Adipocyte (in vitro differentiated cells): ENCODE results near the gene KERA.
A peak's percentile ranks its signal among the peaks of the same experiment; 100 is the strongest.

Experiments used
- DNase-seq: peaks from one replicate; pipeline ENCODE4 v3.0.0-alpha.2; 2015; ENCODE audit warnings: low read depth
- H3K27me3 ChIP-seq: replicated peaks from 2 replicates; pipeline ENCODE4 v1.7.0; 2013; ENCODE audit warnings: mild to moderate bottlenecking, low read length, moderate library complexity; ENCODE audit not compliant: control insufficient read depth, insufficient read depth
- H3K36me3 ChIP-seq: 2 replicates; pipeline ENCODE4 v1.7.0; 2013; ENCODE audit warnings: low read length, mild to moderate bottlenecking, moderate library complexity; ENCODE audit not compliant: control insufficient read depth, insufficient read depth, severe bottlenecking
- H3K4me1 ChIP-seq: 2 replicates; pipeline ENCODE4 v1.7.0; 2013; ENCODE audit warnings: mild to moderate bottlenecking, low read length, moderate library complexity; ENCODE audit not compliant: control insufficient read depth, insufficient read depth
- H3K4me3 ChIP-seq: 2 replicates; pipeline ENCODE4 v1.7.0; 2013; ENCODE audit warnings: mild to moderate bottlenecking, low read length, moderate library complexity
- H3K9ac ChIP-seq: 2 replicates; pipeline ENCODE4 v1.7.0; 2013; ENCODE audit warnings: mild to moderate bottlenecking, low read length, moderate library complexity
- H3K9me3 ChIP-seq: 2 replicates; pipeline ENCODE4 v1.7.0; 2013; ENCODE audit warnings: mild to moderate bottlenecking, low read length, moderate library complexity; ENCODE audit not compliant: control insufficient read depth

The KERA gene

GRCh38 chr12:91007531-91008290, 50.1 kb downstream of the KERA start:
- no peak overlapping the region for H3K9ac ChIP-seq
- no peaks in the 10 kb centered on the region for H3K4me1 ChIP-seq
- no peaks in the 10 kb centered on the region for H3K9me3 ChIP-seq
- no peaks in the 10 kb centered on the region for H3K36me3 ChIP-seq
- H3K27me3 ChIP-seq: no peaks in the 10 kb centered on the region
- DNase-seq: no peak
- no peak overlapping the region for H3K4me3 ChIP-seq

- DNase-seq: no peak
- Histone ChIP-seq H3K4me3 (no peak within 1 kb of the TSS), H3K4me1 (no peaks in the 10 kb centered on the region), H3K9me3 (no peaks in the 10 kb centered on the region), H3K9ac (no peak within 1 kb of the TSS), H3K27me3 (no peaks in the 10 kb centered on the region), H3K36me3 (no peaks in the 10 kb centered on the region)
These were observed 53.0 kb downstream of the KERA start, which contains the start of gene EPYC for GRCh38 chr12:91004872-91005271. TSS of gene EPYC (minus strand) at chr12:91004972. CDS start at chr12:91002565, 2,407 bp downstream.

- no peaks in the 10 kb centered on the region for H3K27me3 ChIP-seq
- H3K4me1 ChIP-seq: no peaks in the 10 kb centered on the region
- DNase-seq: no peak
- no peak overlapping the region for H3K4me3 ChIP-seq
- no peaks in the 10 kb centered on the region for H3K36me3 ChIP-seq
- no peak overlapping the region for H3K9ac ChIP-seq
- no peaks in the 10 kb centered on the region for H3K9me3 ChIP-seq
These were observed 54.1 kb downstream of the KERA start for GRCh38 chr12:91003737-91004136.

- Histone ChIP-seq H3K9ac (no peak overlapping the region), H3K4me3 (no peak overlapping the region), H3K27me3 (no peaks in the 10 kb centered on the region), H3K36me3 (no peaks in the 10 kb centered on the region), H3K9me3 (no peaks in the 10 kb centered on the region), H3K4me1 (no peaks in the 10 kb centered on the region)
- DNase-seq: peak; percentile 43
These were observed 56.5 kb downstream of the KERA start for GRCh38 chr12:91001306-91001705.
